GM10266 (cell line): ENCODE data around the gene SLC16A3.

ENCODE experiments used
- DNase-seq: peaks from one replicate; pipeline ENCODE4 v3.0.0; 2012; ENCODE audit errors: extremely low spot score
- TF ChIP-seq, protein P1 (sequence below): IDR thresholded peaks from 2 replicates; pipeline ENCODE4 v1.5.1; 2012; ENCODE audit warnings: mild to moderate bottlenecking, low read depth; ENCODE audit not compliant: control insufficient read depth, insufficient read depth; ENCODE audit errors: missing control alignments

Gene SLC16A3

GRCh38 chr17:82226809-82227628, 1.8 kb upstream of the SLC16A3 start:
- TF ChIP-seq, protein P1, sequence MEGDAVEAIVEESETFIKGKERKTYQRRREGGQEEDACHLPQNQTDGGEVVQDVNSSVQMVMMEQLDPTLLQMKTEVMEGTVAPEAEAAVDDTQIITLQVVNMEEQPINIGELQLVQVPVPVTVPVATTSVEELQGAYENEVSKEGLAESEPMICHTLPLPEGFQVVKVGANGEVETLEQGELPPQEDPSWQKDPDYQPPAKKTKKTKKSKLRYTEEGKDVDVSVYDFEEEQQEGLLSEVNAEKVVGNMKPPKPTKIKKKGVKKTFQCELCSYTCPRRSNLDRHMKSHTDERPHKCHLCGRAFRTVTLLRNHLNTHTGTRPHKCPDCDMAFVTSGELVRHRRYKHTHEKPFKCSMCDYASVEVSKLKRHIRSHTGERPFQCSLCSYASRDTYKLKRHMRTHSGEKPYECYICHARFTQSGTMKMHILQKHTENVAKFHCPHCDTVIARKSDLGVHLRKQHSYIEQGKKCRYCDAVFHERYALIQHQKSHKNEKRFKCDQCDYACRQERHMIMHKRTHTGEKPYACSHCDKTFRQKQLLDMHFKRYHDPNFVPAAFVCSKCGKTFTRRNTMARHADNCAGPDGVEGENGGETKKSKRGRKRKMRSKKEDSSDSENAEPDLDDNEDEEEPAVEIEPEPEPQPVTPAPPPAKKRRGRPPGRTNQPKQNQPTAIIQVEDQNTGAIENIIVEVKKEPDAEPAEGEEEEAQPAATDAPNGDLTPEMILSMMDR = no peak
- DNase-seq = no peak

DNA sequence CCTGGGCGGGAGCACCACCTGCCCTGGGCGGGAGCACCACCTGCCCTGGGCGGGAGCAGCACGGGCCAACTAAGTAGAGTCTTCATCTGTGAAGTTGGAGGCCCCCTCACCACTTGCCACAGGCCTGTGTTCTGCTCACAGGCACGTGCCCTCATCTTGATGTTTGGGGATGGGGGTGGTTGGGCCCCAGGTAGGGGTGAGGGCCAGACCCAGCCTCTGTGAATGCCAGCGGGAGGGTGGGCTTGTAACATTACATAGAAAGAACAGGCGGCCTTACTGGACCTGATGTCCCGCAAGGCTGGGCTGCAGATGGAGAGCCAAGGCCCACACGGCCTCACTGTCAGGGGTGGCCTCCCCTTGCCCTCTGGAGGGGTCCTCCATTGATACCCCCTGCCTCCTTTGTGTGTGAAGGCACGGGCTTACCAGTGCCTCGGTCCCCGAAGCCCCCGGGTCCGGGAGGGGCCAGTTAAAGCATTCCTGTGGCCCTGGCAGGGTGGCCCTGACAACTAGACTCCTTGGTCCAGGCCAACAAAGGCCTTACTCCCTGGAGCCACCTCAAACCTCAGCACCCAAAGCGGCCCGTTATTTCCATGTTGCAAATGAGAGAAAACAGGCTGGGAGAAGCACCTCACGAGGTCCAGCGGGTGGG, 1.1 kb upstream of the SLC16A3 start:
- TF ChIP-seq, protein P1 = no peak
- no peak for DNase-seq

DNA sequence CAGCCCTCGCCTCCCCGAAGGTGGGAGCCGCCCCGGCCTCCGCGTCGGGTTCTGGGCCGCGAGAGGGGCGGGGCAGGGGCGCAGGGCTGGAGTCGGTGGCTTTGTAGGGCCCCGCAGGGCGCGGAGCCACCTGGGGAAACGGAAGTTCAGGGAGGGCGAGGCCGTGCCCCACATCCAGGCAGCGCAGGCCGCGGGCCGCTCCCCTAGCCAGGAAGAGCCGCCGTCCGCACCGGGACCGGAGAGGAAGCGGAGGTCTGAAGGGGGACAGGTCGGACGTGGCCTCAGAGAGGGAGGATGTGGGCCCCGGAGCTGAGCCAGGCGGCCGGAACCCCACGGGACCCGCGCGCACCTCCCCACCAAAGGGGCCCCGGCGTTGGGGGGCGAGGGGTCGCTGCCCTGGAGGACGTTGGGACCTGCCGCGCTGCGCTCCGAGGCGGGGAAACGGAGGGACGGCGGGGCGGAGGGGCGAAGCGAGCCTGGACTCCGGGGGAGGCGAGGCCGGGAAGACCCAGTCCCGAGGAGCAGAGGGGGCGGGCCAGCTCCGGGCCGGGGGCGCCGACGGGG, 482 bp upstream of the SLC16A3 start:
- TF ChIP-seq, protein P1 = no peak
- DNase-seq = peak; percentile 86

DNA sequence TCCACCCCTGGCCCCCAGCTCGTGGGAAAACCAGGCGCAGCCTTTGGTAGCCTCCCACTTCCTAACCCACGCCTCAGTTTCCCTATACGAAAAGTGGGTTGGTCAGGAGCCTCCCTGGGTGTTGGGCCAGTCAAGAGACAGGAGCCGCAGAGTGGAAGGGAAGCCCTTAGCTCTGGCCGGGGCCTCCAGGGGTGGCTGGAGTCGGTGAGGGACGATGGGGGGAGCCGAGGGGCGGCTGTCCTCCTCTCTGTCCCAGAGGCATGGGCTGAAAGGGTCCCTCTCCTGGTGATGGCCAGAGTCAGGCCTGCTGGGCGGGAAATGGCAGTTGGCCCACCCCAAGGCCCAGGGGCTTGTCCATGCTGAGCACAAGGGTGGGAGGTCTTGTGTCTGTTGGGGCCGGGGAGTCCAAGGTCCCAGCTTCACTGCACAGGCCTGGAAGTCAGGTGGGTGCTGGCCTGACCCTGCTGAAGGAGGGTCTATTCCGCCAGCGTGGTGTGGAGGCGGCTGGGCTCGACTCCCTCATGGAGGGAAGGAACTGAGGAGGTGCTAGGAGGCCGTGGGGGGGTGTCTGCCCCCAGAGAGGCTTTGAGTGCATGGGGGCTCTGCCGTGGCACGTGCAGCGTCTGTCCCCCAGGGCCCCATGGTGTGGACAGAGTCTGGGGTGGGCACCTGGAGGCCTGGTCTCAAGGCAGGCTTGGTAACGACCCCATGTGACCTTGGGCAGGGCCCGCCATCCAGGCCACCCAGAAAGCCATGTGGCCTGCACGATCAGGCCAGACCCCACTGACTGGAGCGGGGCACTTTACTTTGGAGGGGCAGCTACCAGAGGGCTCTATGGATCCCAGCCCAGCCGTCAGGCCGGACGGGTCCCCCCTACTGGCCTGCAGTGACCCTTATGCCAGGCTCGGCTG, 1.1 kb downstream of the SLC16A3 start:
- TF ChIP-seq, protein P1 = no peak
- DNase-seq = no peak

DNA sequence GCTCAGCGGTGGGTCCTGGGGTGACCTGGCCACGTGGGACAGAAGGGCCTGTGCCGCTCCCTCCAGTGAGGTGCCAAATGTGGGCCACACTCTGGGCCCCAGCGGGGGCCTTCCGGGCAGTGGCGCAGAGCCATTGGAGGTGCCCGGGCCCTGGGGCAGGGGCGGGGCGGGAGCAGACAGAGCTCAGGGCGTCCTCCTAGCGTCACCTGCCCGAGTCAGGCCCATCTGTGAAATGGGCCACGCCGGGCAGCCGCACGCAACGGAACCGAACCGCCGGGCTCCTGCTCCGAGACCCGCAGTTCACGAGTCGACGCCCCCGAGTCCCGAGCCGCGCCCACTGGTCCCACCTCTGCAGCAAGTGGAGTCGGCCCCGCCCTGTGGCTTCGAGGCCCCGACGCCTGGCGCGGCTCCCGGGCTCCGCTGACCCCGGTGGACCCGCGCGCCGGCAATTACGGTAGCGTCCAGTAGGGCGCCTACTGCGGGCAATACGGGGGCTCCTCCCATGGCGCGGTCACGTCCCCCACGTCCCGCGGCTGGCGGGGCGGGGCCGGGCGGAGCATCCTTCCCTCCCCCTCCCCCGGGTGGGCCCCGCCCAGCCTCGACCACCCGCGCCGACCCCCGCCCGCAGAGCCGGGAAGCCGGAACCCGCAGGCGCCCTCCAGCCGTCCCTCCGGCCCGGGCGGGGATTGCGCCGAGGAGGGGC, 1.9 kb downstream of the SLC16A3 start:
- peak; percentile 95 for DNase-seq
- TF ChIP-seq, protein P1 = peak; percentile 23

- TF ChIP-seq, protein P1 = no peak
- no peak for DNase-seq
Observed at GRCh38 chr17:82231312-82231561, 2.4 kb downstream of the SLC16A3 start.
